Breast epithelium (tissue), 3 donors: ENCODE measurements around the gene SNCA.

Experiments used
- CTCF ChIP-seq, 3 donors: fragments of 450-650 bp; IDR thresholded peaks; one replicate each; pipeline ENCODE4 v1.5.1; 2016 to 2017; ENCODE audit warnings: antibody characterized with exemption in 3 of 3, mild to moderate bottlenecking in 3 of 3, moderate library complexity in 3 of 3
- POLR2A ChIP-seq: fragments of 450-650 bp; IDR thresholded peaks from one replicate; pipeline ENCODE4 v1.6.1; 2016; ENCODE audit warnings: antibody characterized with exemption, mild to moderate bottlenecking, moderate library complexity
- POLR2AphosphoS5 ChIP-seq, 3 donors: sonication (generic); formaldehyde crosslinking; IDR thresholded peaks; one replicate each; pipeline ENCODE4 v1.6.1; 2017; ENCODE audit warnings: antibody characterized with exemption in 3 of 3

DNA sequence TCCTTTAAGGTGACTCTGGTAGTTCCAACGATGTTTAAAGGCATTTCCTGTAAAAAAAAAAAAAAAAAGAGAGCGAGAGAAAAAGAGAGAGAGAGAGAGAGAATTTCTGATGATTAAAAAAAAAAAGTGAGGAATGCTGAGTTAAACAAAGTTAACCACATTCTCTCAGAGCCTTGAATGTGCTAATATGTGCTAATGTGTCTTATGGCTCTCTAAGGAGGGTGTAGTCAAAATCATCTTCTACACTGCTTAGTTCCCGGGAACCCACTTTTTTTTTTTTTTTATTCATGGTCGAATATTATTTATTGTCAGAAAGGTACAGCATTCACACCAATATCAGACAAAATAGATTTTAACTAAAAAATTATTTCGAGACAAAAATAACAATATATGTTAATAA, 111.7 kb downstream of the SNCA start:
- TF ChIP-seq CTCF (IDR thresholded peaks at IDR 0.05): no peak
- no peak for TF ChIP-seq POLR2AphosphoS5 (IDR thresholded peaks at IDR 0.05)
- TF ChIP-seq POLR2A: no peak
